GM21737 (cell line): ENCODE data around the gene DLST.

Source experiments
- ATAC-seq: cut with Tn5 transposase; IDR thresholded peaks from one replicate; pipeline ENCODE4 v1.9.1; 2021; ENCODE audit warnings: mild to moderate bottlenecking, moderate library complexity; ENCODE audit not compliant: unreplicated experiment

The DLST gene

GRCh38 chr14:74881431-74882102 is at the start of gene DLST:
Gene DLST (plus strand): TSS chr14:74881916. CDS start chr14:74881954, 38 bp downstream.
- ATAC-seq, result peak; percentile 93

GRCh38 chr14:74832849-74833248 is 48.9 kb upstream of the DLST start:
- ATAC-seq, result no peak

GRCh38 chr14:74834692-74835392 is 46.9 kb upstream of the DLST start:
- no peak for ATAC-seq

- ATAC-seq, result no peak
Measured at GRCh38 chr14:74835645-74836250, 46.0 kb upstream of the DLST start.

GRCh38 chr14:74836251-74836960 is 45.3 kb upstream of the DLST start:
- ATAC-seq, result no peak

- ATAC-seq, result no peak
Measured at GRCh38 chr14:74838166-74838565, 43.5 kb upstream of the DLST start.

GRCh38 chr14:74840603-74841030 is 41.1 kb upstream of the DLST start:
- ATAC-seq, result peak; percentile 45

- peak; percentile 72 for ATAC-seq
Measured at GRCh38 chr14:74841230-74842207, 40.2 kb upstream of the DLST start.

GRCh38 chr14:74843653-74844052 is 38.1 kb upstream of the DLST start:
- ATAC-seq, result no peak

- ATAC-seq, result no peak
Measured at GRCh38 chr14:74846168-74846567, 35.5 kb upstream of the DLST start.

GRCh38 chr14:74846968-74847665 is 34.6 kb upstream of the DLST start:
- ATAC-seq, result no peak

GRCh38 chr14:74848768-74849167 is 32.9 kb upstream of the DLST start:
- ATAC-seq, result no peak

GRCh38 chr14:74852922-74853530 is 28.7 kb upstream of the DLST start:
- no peak for ATAC-seq

GRCh38 chr14:74853581-74853980 is 28.1 kb upstream of the DLST start:
- ATAC-seq, result no peak

GRCh38 chr14:74855021-74855420 is 26.7 kb upstream of the DLST start:
- ATAC-seq, result no peak

GRCh38 chr14:74855945-74856344 is 25.8 kb upstream of the DLST start:
- ATAC-seq, result no peak

GRCh38 chr14:74856366-74856765 is 25.4 kb upstream of the DLST start:
- ATAC-seq, result no peak

GRCh38 chr14:74858022-74858421 is 23.7 kb upstream of the DLST start:
- ATAC-seq, result no peak
